ENCODE results near the gene PARD3.

GRCh38 chr10:34191406-34191805, 623.7 kb downstream of the PARD3 start:
- TF ChIP-seq CTCF (IDR thresholded peaks at IDR 0.05) (no peak), POLR2A (IDR thresholded peaks at IDR 0.05) (no peak)
